Prostate gland (tissue), 2 donors: ENCODE results near the gene GATA5. TPM values are rescaled to one million over a fixed set of nuclear protein-coding genes. Genes with fewer than 3 reads are reported as not detected.

Source experiments
- DNase-seq: peaks from one replicate; pipeline ENCODE4 v3.0.0-alpha.2; 2019; ENCODE audit warnings: low spot score
- H3K27ac ChIP-seq, 2 donors: fragments of 200-600 bp; sonication (generic); 2 replicates each; pipeline ENCODE4 v1.5.1; 2017 to 2019
- H3K27me3 ChIP-seq: fragments of 200-600 bp; sonication (generic); replicated peaks from 2 replicates; pipeline ENCODE4 v1.5.1; 2019; ENCODE audit not compliant: insufficient read depth
- H3K36me3 ChIP-seq, 2 donors: fragments of 200-600 bp; sonication (generic); 1 replicate in 1 of 2; 2 replicates in 1 of 2; pipeline versions ENCODE4 v1.5.1 to v1.8.1; 2017 to 2019
- H3K4me1 ChIP-seq: fragments of 200-600 bp; sonication (generic); replicated peaks from 2 replicates; pipeline ENCODE4 v1.5.1; 2019
- H3K4me3 ChIP-seq, 2 donors: fragments of 200-600 bp; sonication (generic); 2 replicates each; pipeline ENCODE4 v1.5.1; 2017 to 2019
- H3K9me3 ChIP-seq: fragments of 200-600 bp; sonication (generic); 2 replicates; pipeline ENCODE4 v1.5.1; 2017
- POLR2A ChIP-seq: fragments of 450-650 bp; IDR thresholded peaks from one replicate; pipeline ENCODE4 v1.6.1; 2016; ENCODE audit warnings: antibody characterized with exemption, mild to moderate bottlenecking
- POLR2AphosphoS5 ChIP-seq: sonication (generic); formaldehyde crosslinking; IDR thresholded peaks from one replicate; pipeline ENCODE4 v1.6.1; 2017; ENCODE audit warnings: antibody characterized with exemption
- WGBS: methylation state at CpG from one replicate; pipeline ENCODE4 v1.1.5; 2018; 5-methylcytosine and 5-hydroxymethylcytosine counted together
- intact Hi-C: fragments of 100-400 bp; cut with DNase I; formaldehyde crosslinking; loops from one replicate; pipeline ENCODE4 v1.14.2; 2022
- total RNA-seq, 2 donors: library from RNA; depleted of rRNA; stranded (reverse); fragments of >200 nt; gene quantifications; one replicate each; pipeline ENCODE4 v1.1.0, GENCODE V29; 2016
- TF ChIP-seq, protein P1 (sequence below), 4 experiments: fragments of 200-600 bp in 2 of 4; fragments of 450-650 bp in 2 of 4; sonication (generic) in 2 of 4; IDR thresholded peaks; 1 replicate in 3 of 4; 2 replicates in 1 of 4; pipeline ENCODE4 v1.5.1; 2016 to 2019; ENCODE audit warnings: antibody characterized with exemption in 4 of 4, mild to moderate bottlenecking in 2 of 4, moderate library complexity in 2 of 4

Gene GATA5
- total RNA-seq, 2 donors from 2014 or later, result 1.3 to 53.7 TPM

DNA sequence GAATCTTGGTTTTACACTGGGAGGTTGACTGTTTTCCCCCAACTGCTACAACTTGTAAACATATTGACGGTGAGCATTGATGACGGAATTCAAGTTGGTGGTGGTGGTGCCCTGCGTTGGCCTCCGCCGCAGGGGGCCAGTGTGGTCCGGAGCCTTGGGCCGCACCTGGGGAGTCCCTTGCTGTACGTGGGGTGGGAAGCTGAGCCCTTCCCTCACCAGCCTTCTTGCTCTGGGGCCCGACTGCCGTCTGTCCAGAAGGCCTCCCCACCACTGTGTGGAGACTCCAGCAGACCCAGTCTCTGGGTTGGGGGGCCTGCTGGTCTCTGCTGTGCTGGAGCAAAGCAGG lies 11.4 kb downstream of the GATA5 start:
- no peak overlapping the region for H3K27ac ChIP-seq
- no peaks in the 10 kb centered on the region for H3K9me3 ChIP-seq
- no peak for DNase-seq
- no peaks in the 10 kb centered on the region for H3K27me3 ChIP-seq
- intact Hi-C loops, result no loop called here
- H3K4me3 ChIP-seq, result no peak overlapping the region
- 94% methylated on average over 10 of the region's 10 CpGs for WGBS
- TF ChIP-seq POLR2A, result no peak
- no peak for TF ChIP-seq POLR2AphosphoS5
- TF ChIP-seq, protein P1, sequence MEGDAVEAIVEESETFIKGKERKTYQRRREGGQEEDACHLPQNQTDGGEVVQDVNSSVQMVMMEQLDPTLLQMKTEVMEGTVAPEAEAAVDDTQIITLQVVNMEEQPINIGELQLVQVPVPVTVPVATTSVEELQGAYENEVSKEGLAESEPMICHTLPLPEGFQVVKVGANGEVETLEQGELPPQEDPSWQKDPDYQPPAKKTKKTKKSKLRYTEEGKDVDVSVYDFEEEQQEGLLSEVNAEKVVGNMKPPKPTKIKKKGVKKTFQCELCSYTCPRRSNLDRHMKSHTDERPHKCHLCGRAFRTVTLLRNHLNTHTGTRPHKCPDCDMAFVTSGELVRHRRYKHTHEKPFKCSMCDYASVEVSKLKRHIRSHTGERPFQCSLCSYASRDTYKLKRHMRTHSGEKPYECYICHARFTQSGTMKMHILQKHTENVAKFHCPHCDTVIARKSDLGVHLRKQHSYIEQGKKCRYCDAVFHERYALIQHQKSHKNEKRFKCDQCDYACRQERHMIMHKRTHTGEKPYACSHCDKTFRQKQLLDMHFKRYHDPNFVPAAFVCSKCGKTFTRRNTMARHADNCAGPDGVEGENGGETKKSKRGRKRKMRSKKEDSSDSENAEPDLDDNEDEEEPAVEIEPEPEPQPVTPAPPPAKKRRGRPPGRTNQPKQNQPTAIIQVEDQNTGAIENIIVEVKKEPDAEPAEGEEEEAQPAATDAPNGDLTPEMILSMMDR (IDR thresholded peaks at IDR 0.05), result no peak
- no peaks in the 10 kb centered on the region for H3K36me3 ChIP-seq
- no peaks in the 10 kb centered on the region for H3K4me1 ChIP-seq

GRCh38 chr20:62463651-62464424 lies 12.0 kb downstream of the GATA5 start:
- H3K36me3 ChIP-seq, result no peaks in the 10 kb centered on the region
- H3K4me1 ChIP-seq, result no peaks in the 10 kb centered on the region
- DNase-seq, result no peak
- TF ChIP-seq POLR2A, result no peak
- intact Hi-C loops, result no loop called here
- no peaks in the 10 kb centered on the region for H3K9me3 ChIP-seq
- no peak overlapping the region for H3K4me3 ChIP-seq
- H3K27ac ChIP-seq, result no peak overlapping the region
- WGBS, result 83% methylated on average over 25 of the region's 25 CpGs
- H3K27me3 ChIP-seq, result no peaks in the 10 kb centered on the region

- 79% methylated on average over 13 of the region's 15 CpGs for WGBS
- Histone ChIP-seq H3K4me3 (no peak overlapping the region), H3K9me3 (no peaks in the 10 kb centered on the region), H3K36me3 (no peaks in the 10 kb centered on the region), H3K27me3 (no peaks in the 10 kb centered on the region), H3K4me1 (no peaks in the 10 kb centered on the region), H3K27ac (no peak overlapping the region)
- DNase-seq, result no peak
- TF ChIP-seq, protein P1 (IDR thresholded peaks at IDR 0.05), result no peak
- TF ChIP-seq POLR2A, result no peak
- TF ChIP-seq POLR2AphosphoS5, result no peak
- intact Hi-C loops, result no loop called here
Observed at GRCh38 chr20:62462976-62463592, 12.7 kb downstream of the GATA5 start.

DNA sequence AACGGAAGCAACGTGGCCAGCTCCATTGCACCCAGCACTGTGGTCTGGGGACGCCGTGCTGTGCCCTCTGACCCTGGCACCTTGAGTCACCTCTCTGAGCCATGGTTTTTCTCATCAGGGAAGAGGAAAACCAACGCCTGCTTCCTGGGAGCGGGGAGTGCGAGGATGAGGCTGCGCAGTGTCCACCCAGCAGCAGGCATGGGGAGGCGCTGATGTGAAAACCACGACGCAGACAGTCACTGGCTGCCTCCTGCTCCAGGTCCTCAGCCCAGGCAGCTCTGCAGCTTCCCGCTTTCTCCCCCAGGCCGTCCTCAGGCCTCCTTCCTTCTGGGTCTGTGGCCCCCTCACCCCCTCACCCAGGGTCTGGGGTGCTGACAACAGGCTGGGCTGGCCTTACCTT lies 14.0 kb downstream of the GATA5 start:
- WGBS, result 95% methylated on average over 13 of the region's 13 CpGs
- TF ChIP-seq POLR2AphosphoS5 (no peak), POLR2A (no peak)
- TF ChIP-seq, protein P1 (IDR thresholded peaks at IDR 0.05), result no peak
- Histone ChIP-seq H3K27me3 (peaks cover 1% of the 10 kb centered on the region), H3K27ac (no peak overlapping the region), H3K36me3 (no peaks in the 10 kb centered on the region), H3K9me3 (no peaks in the 10 kb centered on the region), H3K4me1 (no peaks in the 10 kb centered on the region), H3K4me3 (no peak overlapping the region)
- no peak for DNase-seq
- intact Hi-C loops, result no loop called here

DNA sequence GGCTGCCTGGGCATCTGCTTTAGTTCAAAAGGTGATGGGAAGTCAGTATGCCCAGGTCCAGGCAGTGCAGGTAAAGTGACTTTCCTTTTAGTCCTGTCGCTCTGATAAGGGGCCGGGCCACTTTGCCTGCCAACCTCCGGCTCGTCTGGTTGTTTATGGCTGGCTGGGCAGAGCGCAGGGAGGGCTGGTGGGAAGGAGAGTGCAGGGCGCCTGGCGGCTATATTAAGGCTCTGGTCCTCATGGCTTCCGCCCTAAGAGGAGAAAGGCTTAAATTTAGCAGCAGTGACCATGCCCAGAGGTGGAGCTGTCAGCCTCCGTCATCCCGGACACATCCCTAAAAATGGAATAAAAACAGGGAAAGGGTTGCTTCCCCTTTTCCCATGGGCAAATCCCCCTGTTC lies 14.6 kb downstream of the GATA5 start:
- H3K4me3 ChIP-seq, result no peak overlapping the region
- no peaks in the 10 kb centered on the region for H3K4me1 ChIP-seq
- peak; percentile 53 for DNase-seq
- H3K9me3 ChIP-seq, result no peaks in the 10 kb centered on the region
- H3K27ac ChIP-seq, result no peak overlapping the region
- H3K27me3 ChIP-seq, result peaks cover 1% of the 10 kb centered on the region
- TF ChIP-seq POLR2A (no peak), POLR2AphosphoS5 (peak; percentile 17)
- TF ChIP-seq, protein P1 (IDR thresholded peaks at IDR 0.05), result no peak
- WGBS, result 28% methylated on average over 10 of the region's 10 CpGs
- intact Hi-C loops, result no loop called here
- no peaks in the 10 kb centered on the region for H3K36me3 ChIP-seq
